NB4 (cell line): Measurements from ENCODE around the gene CDADC1.

ENCODE experiments used
- CTCF ChIP-seq: IDR thresholded peaks from one replicate; pipeline ENCODE4 v1.5.1; 2012; ENCODE audit warnings: low read depth, low read length
- MAX ChIP-seq: IDR thresholded peaks from 2 replicates; pipeline ENCODE4 v1.6.1; 2011; ENCODE audit warnings: low read depth, low read length
- MYC ChIP-seq: IDR thresholded peaks from 2 replicates; pipeline ENCODE4 v1.6.1; 2011; ENCODE audit warnings: low read depth, low read length
- POLR2A ChIP-seq: IDR thresholded peaks from 2 replicates; pipeline ENCODE4 v1.6.1; 2011; ENCODE audit warnings: mild to moderate bottlenecking; ENCODE audit not compliant: insufficient read length; ENCODE audit errors: extremely low read depth

GRCh38 chr13:49300739-49301589 lies 53.2 kb downstream of the CDADC1 start:
- TF ChIP-seq CTCF (peak; percentile 94), POLR2A (no peak), MAX (peak; percentile 50; the same call in 1 of the 2 replicates), MYC (no peak; the same call in 1 of the 2 replicates)
